Measurements from ENCODE around the gene PTPN4.
"Not testable (repeated sequence)": the region's sequence is repeated elsewhere in the genome, so short reads cannot be mapped to it uniquely, and the experiment has no call there.

Gene PTPN4

DNA sequence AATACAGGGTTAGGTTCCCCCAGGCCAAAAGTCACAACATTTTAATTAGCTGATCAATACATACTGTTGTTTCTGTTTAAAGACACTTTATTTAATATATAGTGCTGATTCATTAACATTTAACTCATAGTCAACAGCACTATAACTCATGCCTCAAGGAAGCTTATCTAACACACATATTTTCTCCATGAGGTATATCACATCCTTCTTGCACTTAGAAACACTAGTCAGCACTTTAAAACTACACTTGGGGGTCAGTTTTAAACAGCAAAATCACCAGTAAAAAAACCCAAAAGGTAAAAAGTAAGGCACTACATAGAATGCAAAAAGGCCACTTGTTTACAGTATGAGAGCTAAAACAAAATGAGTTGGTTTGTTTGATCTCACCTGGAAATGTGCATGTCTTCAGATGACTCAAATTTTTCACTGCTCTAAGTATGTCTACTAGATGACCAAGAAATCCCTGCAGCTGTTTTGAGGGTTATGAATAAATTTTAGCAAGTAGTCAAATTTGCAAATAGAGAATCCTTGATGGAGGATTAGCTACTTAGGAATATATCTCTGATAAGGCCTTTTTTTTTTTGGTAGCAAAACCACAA, 199.0 kb downstream of the PTPN4 start:
- DNase-seq: no peak

GRCh38 chr2:119960821-119961220, 201.1 kb downstream of the PTPN4 start:
- no peak for DNase-seq

- DNase-seq: no peak
Measured at GRCh38 chr2:119981896-119982295, 222.2 kb downstream of the PTPN4 start.

GRCh38 chr2:119982506-119982905, 222.8 kb downstream of the PTPN4 start:
- DNase-seq: no peak

- no peak for DNase-seq
Measured at GRCh38 chr2:119983108-119983507, 223.4 kb downstream of the PTPN4 start.

GRCh38 chr2:119996148-119996547, 236.4 kb downstream of the PTPN4 start:
- DNase-seq: no peak

GRCh38 chr2:119996896-119997891, 237.5 kb downstream of the PTPN4 start:
- DNase-seq: not testable (repeated sequence)

DNA sequence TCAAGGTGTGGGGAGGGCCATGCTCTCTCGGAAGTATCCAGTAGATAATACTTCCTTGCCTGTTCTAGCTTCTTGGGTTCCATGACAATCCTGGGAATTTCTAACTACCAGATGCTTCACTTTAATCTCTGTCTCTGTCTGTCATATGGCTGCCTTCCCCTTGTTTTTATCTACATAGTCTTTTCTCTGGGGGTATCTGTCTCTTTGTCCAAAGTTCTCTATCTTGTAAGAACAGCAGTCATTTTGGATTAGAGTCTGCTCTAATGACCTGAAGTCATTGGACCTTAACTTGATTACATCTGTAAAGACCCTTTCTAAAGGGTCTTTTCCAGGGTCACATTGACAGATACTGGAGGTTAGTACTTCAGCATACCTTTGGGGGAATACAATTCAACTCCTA, 241.7 kb downstream of the PTPN4 start:
- no peak for DNase-seq

DNA sequence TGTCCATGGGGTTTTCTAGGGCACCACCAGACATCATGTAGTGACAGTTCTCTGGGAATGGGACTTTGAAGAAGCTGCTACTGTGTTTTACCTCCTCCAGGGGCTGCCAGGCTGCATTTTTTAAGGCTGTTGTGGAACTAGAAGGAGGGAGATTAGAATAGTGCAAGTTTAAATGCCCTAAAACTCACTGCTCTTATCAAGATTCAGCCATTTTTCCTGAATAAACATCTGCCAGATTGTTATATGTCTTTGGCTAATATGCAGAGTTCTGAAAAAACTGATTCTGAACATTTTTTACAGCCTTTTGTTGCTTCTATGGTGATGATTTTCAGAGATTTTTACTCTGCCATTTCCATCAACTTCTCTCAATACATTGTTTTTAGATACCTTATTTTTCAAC, 244.5 kb downstream of the PTPN4 start:
- no peak for DNase-seq

DNA sequence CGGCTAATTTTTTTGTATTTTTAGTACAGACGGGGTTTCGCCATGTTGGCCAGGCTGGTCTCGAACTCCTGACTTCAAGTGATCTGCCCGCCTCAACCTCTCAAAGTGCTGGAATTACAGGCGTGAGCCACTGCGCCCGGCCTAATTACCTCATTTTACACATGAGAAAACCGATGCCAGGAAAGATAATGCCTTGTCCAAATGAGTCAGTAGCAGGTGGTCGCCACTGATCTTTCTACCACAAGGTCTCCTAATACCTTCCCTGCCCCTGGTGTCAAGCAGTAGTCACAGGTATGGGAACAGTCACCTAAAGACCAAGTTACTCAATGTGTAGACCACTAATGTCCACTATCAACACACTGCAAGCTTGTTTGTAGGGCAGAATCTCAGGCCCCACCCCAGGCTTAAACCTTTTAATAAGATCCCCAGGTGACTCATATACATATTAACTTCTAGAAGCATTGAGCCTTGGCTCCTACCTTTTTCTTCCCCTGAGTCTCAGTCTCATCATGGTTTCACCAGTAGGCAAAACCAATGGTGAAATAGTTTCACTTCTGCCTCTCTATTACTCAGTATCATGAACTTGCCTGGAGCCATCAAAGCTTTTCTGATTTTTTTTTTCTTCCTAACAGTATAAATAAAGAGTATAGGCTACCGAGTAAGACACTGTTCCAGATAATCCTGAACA, 246.3 kb downstream of the PTPN4 start:
- DNase-seq: no peak

DNA sequence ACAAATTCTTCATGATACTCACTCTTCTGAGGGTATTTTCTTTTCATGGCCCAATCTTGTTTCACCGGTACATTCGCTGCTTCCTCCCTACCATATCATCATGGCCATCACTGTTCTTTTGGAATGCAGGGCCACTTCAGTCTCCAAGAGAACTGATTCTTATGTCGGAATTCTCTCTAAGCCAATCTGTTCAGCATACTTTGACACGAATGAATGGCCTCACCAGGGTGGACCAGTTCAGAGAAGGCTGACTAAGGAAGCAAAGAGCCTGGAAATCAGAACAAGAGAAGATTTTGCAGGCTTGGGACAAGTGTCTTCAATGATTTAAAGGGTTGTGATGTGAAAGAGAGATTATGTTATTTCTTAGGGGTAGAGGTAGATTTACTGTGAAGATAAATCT, 248.1 kb downstream of the PTPN4 start:
- DNase-seq: no peak

- no peak for DNase-seq
Measured at GRCh38 chr2:120012363-120012762, 252.6 kb downstream of the PTPN4 start.

- DNase-seq: peak; percentile 75 to 77
Measured at GRCh38 chr2:120012771-120013596, 253.3 kb downstream of the PTPN4 start, which contains the start of gene EPB41L5. Gene EPB41L5, plus strand, starts transcription at chr2:120013077. Its CDS starts 6,008 bp downstream, at chr2:120019085.

DNA sequence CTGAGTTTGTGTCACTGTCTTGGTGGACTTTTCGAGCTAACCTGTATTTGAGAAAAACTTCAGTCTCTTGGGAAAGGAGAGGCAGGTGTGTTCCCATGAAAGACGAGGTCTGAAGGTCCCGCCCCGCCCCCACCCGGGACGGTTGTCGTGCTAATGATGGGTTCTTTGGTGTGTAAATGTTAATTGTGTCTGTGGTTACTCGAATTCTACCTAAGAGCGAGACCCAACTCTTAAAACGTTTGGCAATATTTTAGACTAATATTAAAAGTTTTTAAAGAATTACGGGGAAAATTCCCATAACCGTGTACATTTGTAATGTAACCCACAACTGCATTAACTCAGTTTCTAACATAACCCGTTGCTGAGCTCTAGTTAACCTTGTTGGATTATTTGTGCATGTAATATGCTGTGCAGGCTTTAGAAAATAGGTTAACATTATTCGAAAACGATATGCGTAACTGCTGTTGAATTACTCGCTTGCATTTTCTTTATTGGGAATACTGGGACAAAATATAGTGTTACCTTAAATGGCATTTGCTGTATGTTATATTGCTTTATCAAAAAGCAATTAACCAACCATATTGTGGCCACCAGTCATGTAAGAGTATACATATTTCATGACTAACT, 254.0 kb downstream of the PTPN4 start:
- DNase-seq: peak in 1 of 2 donors; percentile 1

- no peak for DNase-seq
Measured at GRCh38 chr2:120014226-120014980, 254.7 kb downstream of the PTPN4 start.

DNA sequence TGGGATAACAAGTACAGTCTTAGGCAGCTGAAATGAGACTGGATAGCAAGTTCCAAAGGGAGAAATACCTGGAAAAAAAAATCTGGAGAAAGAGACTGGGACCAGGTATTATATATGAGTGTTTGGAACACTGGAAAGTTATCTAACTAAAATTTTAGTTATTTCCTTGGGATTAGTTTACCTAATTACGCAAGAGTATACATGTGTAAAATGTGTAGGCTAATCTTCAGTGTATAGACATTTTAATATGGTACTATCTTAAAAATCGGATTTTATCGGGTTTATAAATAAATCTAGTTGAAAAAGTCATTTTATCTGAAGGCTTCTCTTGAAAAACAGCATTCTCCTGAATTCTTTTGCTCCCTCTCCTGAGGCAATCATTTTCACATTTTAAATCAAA, 257.1 kb downstream of the PTPN4 start:
- DNase-seq: no peak

DNA sequence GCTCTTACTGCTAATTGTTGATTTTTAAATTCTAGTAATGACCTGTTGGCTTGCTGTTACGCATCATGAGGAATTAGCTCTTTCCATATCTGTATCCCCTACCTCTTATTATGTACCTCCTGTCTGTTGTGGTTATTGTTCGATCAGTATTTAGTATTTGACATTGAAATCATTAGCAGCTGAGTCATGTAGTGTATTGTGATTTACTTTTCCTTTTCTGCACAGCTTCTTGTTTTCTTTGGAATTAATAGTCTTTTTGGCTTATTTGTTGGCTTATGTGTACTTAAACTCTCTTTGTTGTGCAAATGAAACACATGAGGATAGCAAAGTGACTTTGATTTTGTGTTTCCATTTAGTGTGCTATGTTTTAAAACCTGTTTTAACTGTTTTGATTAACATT, 257.5 kb downstream of the PTPN4 start:
- no peak for DNase-seq

- no peak for DNase-seq
Measured at GRCh38 chr2:120018549-120018948, 258.8 kb downstream of the PTPN4 start.

GRCh38 chr2:120020554-120020953, 260.8 kb downstream of the PTPN4 start:
- DNase-seq: no peak

DNA sequence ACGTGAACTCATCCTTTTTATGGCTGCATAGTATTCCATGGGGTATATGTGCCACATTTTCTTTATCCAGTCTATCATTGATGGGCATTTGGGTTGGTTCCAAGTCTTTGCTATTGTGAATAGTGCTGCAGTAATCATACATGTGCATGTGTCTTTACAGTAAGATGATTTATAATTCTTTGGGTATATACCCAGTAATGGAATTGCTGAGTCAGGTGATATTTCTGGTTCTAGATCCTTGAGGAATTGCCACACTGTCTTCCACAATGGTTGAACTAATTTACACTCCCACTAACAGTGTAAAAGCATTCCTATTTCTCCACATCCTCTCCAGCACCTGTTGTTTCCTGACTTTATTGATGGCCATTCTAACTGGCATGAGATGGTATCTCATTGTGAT, 262.8 kb downstream of the PTPN4 start:
- not testable (repeated sequence) for DNase-seq

DNA sequence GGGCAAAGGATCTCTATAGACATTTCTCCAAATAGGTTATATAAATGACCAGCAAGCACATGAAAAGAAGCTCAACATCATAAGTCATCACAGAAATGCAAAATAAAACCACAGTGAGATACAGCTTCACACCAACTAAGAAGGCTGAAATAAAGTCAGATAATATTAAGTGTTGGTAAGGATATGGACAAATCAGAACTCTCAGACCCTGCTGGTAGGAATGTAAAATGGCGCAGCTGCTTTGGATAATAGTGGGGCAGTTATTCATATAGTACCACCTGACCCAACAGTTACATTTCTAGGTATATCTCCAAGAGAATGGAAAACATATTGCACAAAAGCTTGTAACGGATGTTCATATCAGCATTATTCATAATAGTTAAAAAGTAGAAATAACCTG, 267.2 kb downstream of the PTPN4 start:
- no peak for DNase-seq

Data from stimulated activated CD4-positive, alpha-beta T cell treated with anti-CD3 and anti-CD28 coated beads, Interleukin-2, amount 100 ng/mL, for 48 hours (primary cell).